ENCODE data around the gene SLC29A2. TPM values are rescaled to one million over a fixed set of nuclear protein-coding genes. Genes with fewer than 3 reads are reported as not detected.

SLC29A2 gene
- total and polyA plus RNA-seq, 2 donors (not counting 1 experiment from before 2014, with no cell fraction given): 16.2 to 18.5 TPM

- Mint-ChIP-seq H3K27me3 (no peaks in the 10 kb centered on the region), H3K4me3 (peak within 1 kb of the TSS; percentile 84), H3K27ac (peak within 1 kb of the TSS; percentile 26), H3K9me3 (ENCODE audit: insufficient read depth) (no peaks in the 10 kb centered on the region), H3K4me1 (peaks cover 21% of the 10 kb centered on the region)
- ChIA-PET POLR2A (interaction anchor here (1.0 to 2.0 kb wide), 2 partner anchors 24 to 359 kb away, joined by 4 to 6 read pairs; no protein-coding TSS in a partner anchor), CTCF (interaction anchor here (0.9 to 3.0 kb wide), 4 partner anchors 8 to 52 kb away, joined by 3 to 24 read pairs (median 6); no protein-coding TSS in a partner anchor)
- peaks cover 0 to 40% of the 10 kb centered on the region in 2 experiments for H3K36me3 ChIP-seq (replicated peaks in 1 of 2; ENCODE audit: control extremely low read depth in 1 of 2, control insufficient read depth in 1 of 2, extremely low read depth in 1 of 2, insufficient read depth in 2 of 2, low read length in 1 of 2)
- TF ChIP-seq EZH2 (IDR thresholded peaks at IDR 0.05; ENCODE audit: borderline replicate concordance, insufficient read depth, low read depth, low read length, poor library complexity, severe bottlenecking): no peak
- TF ChIP-seq, protein P1, sequence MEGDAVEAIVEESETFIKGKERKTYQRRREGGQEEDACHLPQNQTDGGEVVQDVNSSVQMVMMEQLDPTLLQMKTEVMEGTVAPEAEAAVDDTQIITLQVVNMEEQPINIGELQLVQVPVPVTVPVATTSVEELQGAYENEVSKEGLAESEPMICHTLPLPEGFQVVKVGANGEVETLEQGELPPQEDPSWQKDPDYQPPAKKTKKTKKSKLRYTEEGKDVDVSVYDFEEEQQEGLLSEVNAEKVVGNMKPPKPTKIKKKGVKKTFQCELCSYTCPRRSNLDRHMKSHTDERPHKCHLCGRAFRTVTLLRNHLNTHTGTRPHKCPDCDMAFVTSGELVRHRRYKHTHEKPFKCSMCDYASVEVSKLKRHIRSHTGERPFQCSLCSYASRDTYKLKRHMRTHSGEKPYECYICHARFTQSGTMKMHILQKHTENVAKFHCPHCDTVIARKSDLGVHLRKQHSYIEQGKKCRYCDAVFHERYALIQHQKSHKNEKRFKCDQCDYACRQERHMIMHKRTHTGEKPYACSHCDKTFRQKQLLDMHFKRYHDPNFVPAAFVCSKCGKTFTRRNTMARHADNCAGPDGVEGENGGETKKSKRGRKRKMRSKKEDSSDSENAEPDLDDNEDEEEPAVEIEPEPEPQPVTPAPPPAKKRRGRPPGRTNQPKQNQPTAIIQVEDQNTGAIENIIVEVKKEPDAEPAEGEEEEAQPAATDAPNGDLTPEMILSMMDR (IDR thresholded peaks at IDR 0.05): no peak
- 18% methylated on average over 22 of the region's 22 CpGs for WGBS (ENCODE audit: insufficient coverage)
- intact Hi-C loops (cut with micrococcal nuclease): no loop called here
- H3K4me2 ChIP-seq (replicated peaks; ENCODE audit: low read depth, low read length, poor library complexity, severe bottlenecking): peak within 1 kb of the TSS; percentile 74
- H3K4me3 ChIP-seq (ENCODE audit: control extremely low read depth in 1 of 5, extremely low read depth in 1 of 5, insufficient read depth in 1 of 5, low read depth in 2 of 5, low read length in 4 of 5): peak within 1 kb of the TSS in 3 of 5 experiments; percentile 19 to 50 (median 42)
- peak within 1 kb of the TSS; percentile 42 for H3K9ac ChIP-seq (ENCODE audit: low read length)
- peaks cover 2% of the 10 kb centered on the region for H3K79me2 ChIP-seq (ENCODE audit: control insufficient read depth, insufficient read depth, low read length)
- H2AFZ ChIP-seq (ENCODE audit: insufficient read depth, low read depth, low read length, poor library complexity, severe bottlenecking): peak within 1 kb of the TSS; percentile 33
- peaks cover 15 to 25% of the 10 kb centered on the region in 2 donors for H3K4me1 ChIP-seq (ENCODE audit: control insufficient read depth in 2 of 2, insufficient read depth in 2 of 2, low read length in 2 of 2)
- peaks cover 21% of the 10 kb centered on the region for H4K20me1 ChIP-seq (ENCODE audit: control insufficient read depth, insufficient read depth, low read length, poor library complexity, severe bottlenecking)
- H3K9me3 ChIP-seq (ENCODE audit: control extremely low read depth in 1 of 3, control insufficient read depth in 2 of 3, insufficient read depth in 1 of 3, low read length in 2 of 3): no peaks in the 10 kb centered on the region
- no peak within 1 kb of the TSS for H3K27ac ChIP-seq (ENCODE audit: low read length in 2 of 2)
- DNase-seq (peak; percentile 57), ATAC-seq (ENCODE audit: low read depth) (peak; percentile 59)
- H3K27me3 ChIP-seq (replicated peaks in 1 of 4; ENCODE audit: control extremely low read depth in 1 of 4, control insufficient read depth in 3 of 4, insufficient read depth in 4 of 4, low read length in 3 of 4): peaks cover 0 to 9% (median 3%) of the 10 kb centered on the region in 4 experiments
Observed at GRCh38 chr11:66336234-66337102, 35.1 kb downstream of the SLC29A2 start, which contains the start of gene RIN1. TSS of gene RIN1 (minus strand) at chr11:66336434. CDS start at chr11:66336402, 32 bp downstream.

Data from B cell (primary cell).